Retinal pigment epithelial cell (primary cell): ENCODE data around the gene GPN2.
A peak's percentile ranks its signal among the peaks of the same experiment; 100 is the strongest.

Experiments
- DNase-seq: peaks from one replicate; pipeline ENCODE4 v3.0.0-alpha.2; 2010; ENCODE audit warnings: low read depth
- H3K4me3 ChIP-seq: 2 replicates; pipeline ENCODE4 v1.5.1; 2011; ENCODE audit warnings: mild to moderate bottlenecking, low read length, control low read depth, moderate library complexity
- TF ChIP-seq, protein P1 (sequence below): conservative IDR thresholded peaks from 2 replicates; pipeline ENCODE4 v1.5.1; 2011; ENCODE audit warnings: low read depth, low read length, control low read depth, inconsistent platforms

The GPN2 gene

GRCh38 chr1:26889551-26890466 lies at the start of gene GPN2:
Gene GPN2, minus strand, starts transcription at chr1:26890283. Its CDS starts 187 bp downstream, at chr1:26890096.
- TF ChIP-seq, protein P1, sequence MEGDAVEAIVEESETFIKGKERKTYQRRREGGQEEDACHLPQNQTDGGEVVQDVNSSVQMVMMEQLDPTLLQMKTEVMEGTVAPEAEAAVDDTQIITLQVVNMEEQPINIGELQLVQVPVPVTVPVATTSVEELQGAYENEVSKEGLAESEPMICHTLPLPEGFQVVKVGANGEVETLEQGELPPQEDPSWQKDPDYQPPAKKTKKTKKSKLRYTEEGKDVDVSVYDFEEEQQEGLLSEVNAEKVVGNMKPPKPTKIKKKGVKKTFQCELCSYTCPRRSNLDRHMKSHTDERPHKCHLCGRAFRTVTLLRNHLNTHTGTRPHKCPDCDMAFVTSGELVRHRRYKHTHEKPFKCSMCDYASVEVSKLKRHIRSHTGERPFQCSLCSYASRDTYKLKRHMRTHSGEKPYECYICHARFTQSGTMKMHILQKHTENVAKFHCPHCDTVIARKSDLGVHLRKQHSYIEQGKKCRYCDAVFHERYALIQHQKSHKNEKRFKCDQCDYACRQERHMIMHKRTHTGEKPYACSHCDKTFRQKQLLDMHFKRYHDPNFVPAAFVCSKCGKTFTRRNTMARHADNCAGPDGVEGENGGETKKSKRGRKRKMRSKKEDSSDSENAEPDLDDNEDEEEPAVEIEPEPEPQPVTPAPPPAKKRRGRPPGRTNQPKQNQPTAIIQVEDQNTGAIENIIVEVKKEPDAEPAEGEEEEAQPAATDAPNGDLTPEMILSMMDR = no peak
- DNase-seq = no peak

GRCh38 chr1:26938659-26939025 lies 48.6 kb upstream of the GPN2 start:
- no peak for DNase-seq
- H3K4me3 ChIP-seq = no peak overlapping the region
- TF ChIP-seq, protein P1 = no peak

More at GRCh38 chr1:26889551-26890466, at the start of gene GPN2:
- peak within 1 kb of the TSS; percentile 86 for H3K4me3 ChIP-seq

DNA sequence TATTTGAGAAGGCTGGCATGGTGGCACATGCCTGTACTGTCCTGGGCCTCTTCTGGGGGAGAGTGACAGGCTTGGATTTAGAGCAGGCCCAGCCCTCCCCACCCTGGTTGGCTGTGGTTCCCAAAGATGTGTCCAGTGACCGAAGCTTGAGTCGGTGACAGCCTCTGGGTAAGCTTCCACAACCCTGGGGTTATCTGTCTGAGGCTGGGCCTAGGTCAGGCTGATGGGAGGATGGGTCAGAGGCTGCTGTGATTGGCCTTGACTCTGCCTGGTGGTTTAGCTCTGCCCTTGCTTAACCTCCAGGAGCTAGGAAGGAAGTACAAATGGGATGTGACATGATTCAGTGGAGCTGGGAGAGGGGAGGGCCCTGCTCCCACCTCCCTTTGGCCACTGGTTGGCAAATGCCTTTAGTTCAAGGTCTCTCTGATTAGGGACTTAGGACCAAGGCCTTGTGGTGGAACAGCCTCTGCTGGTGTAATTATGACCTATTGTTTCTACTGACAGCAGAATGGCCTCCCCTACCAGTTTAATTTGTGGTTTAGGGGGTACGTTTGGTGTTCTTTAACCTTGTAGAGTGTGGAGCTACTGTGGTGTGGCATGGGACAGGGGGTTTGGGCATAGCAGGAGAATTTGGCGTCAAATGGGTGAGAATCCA lies 48.0 kb upstream of the GPN2 start:
- no peak overlapping the region for H3K4me3 ChIP-seq
- DNase-seq = no peak
- TF ChIP-seq, protein P1 = no peak

GRCh38 chr1:26936823-26937222 lies 46.7 kb upstream of the GPN2 start:
- TF ChIP-seq, protein P1 = no peak
- no peak for DNase-seq
- H3K4me3 ChIP-seq = no peak overlapping the region

DNA sequence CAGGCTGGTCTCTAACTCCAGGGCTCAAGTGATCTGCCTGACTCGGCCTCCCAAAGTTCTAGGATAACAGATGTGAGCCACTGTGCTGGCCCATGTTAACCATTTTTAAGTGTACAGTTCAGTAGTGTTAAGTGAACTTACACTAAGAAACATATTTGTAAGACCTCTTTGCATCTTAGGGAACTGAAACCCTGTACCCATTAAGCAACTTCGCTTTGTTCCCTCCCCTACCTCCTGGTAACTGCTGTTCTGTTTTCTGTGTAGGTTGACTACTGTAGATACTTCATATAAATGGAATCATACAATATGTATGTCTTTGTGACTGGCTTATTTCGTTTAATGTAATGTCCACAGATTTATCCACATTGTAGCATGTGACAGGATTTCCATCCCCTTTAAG lies 42.4 kb upstream of the GPN2 start:
- no peak overlapping the region for H3K4me3 ChIP-seq
- DNase-seq = no peak
- TF ChIP-seq, protein P1 = no peak

DNA sequence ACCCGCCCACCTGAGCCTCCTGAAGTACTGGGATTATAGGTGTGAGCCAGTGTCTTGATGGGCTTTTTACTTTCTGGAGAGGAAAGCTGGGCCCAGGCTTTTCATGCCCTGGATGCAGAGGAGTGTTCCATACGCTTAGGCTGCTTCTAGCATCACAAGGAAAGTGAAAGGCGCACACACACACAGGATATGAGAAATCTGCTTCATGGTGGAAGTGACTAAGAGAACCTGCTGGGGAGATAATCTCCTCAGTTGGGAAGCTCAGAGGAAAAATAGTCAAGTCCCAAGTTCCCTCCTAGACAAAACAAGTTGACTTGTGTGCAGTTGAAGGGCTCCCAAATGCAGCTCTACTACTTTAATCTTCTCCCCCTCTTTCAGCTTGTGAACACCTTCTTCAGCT lies 33.6 kb upstream of the GPN2 start:
- DNase-seq = no peak
- TF ChIP-seq, protein P1 = no peak
- no peak overlapping the region for H3K4me3 ChIP-seq
